ENCODE results near the gene OR4F17.
A peak's percentile ranks its signal among the peaks of the same experiment; 100 is the strongest.
"Not testable (repeated sequence)": the region's sequence is repeated elsewhere in the genome, so short reads cannot be mapped to it uniquely, and the experiment has no call there.

OR4F17 gene

GRCh38 chr19:106804-107203, at the start of gene OR4F17:
Gene OR4F17, plus strand, starts transcription at chr19:107104. Its CDS starts 3,575 bp downstream, at chr19:110679.
- H3K4me3 ChIP-seq (ENCODE audit: low read depth, low read length); DNase-seq (ENCODE audit: low read depth): not testable (repeated sequence)

GRCh38 chr19:70793-71192, 36.1 kb upstream of the OR4F17 start:
- not testable (repeated sequence) for DNase-seq (ENCODE audit: low read depth); H3K4me3 ChIP-seq (ENCODE audit: low read depth, low read length)

- H3K4me3 ChIP-seq (ENCODE audit: low read depth, low read length), result not testable (repeated sequence)
These were observed 24.0 kb upstream of the OR4F17 start for GRCh38 chr19:82864-83263.

GRCh38 chr19:83626-84025, 23.3 kb upstream of the OR4F17 start:
- H3K4me3 ChIP-seq (ENCODE audit: low read depth, low read length); DNase-seq (ENCODE audit: low read depth): not testable (repeated sequence)

More at GRCh38 chr19:82864-83263, 24.0 kb upstream of the OR4F17 start:
- DNase-seq (ENCODE audit: low read depth), result not testable (repeated sequence)

- H3K4me3 ChIP-seq (ENCODE audit: low read depth, low read length), result not testable (repeated sequence)
- peak; percentile 0 for DNase-seq (ENCODE audit: low read depth)
These were observed 16.2 kb upstream of the OR4F17 start for GRCh38 chr19:90678-91077.

GRCh38 chr19:94794-95193, 12.1 kb upstream of the OR4F17 start:
- not testable (repeated sequence) for DNase-seq (ENCODE audit: low read depth); H3K4me3 ChIP-seq (ENCODE audit: low read depth, low read length)

- not testable (repeated sequence) for H3K4me3 ChIP-seq (ENCODE audit: low read depth, low read length); DNase-seq (ENCODE audit: low read depth)
These were observed 9.3 kb upstream of the OR4F17 start for GRCh38 chr19:97647-98046.

GRCh38 chr19:120443-121140, 13.7 kb downstream of the OR4F17 start:
- H3K4me3 ChIP-seq (ENCODE audit: low read depth, low read length); DNase-seq (ENCODE audit: low read depth): not testable (repeated sequence)
